GM12892 (cell line): ENCODE results near the gene SPC25.

Experiments used
- POLR2A ChIP-seq: IDR thresholded peaks from 2 replicates; pipeline ENCODE4 v1.6.1; 2011; ENCODE audit warnings: low read depth, low read length, control low read depth
- TAF1 ChIP-seq: IDR thresholded peaks from 2 replicates; pipeline ENCODE4 v1.6.1; 2011; ENCODE audit warnings: low read depth, mild to moderate bottlenecking, control low read depth, low read length, borderline replicate concordance

DNA sequence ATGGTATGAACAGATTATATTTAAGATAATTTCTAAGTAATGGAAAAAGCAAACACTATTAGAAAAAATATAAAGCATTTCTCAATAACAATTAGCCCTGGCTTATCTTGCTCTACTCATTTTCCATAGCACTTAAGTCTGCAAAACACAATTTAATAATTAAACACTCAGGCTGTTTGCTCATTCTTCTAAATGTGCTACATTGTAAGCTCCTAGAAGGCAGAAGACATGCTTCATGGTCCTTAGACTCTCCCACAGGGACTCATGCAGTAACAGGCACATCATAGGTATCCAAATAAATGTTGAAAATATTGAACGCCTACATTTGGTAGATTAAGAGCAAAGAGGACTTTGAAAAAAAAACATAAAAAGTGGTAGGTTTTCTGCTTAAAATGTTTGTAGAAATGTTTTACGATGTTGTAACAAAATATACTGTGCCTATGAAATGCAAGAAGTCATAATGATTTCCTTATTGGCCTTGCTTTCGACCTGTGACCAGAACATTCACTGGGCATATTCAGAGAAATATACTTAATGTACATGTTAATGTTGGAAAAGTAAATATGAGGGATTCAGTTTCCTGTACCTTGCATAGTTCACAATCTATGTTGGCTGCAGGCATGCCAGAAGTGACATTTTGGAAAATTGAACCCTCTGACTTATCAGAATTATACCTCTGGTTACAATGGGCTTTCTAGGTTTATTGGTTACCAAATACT is 38.0 kb upstream of the SPC25 start:
- TF ChIP-seq POLR2A (no peak), TAF1 (no peak)
